Tibial nerve (tissue), 4 donors: Measurements from ENCODE around the gene HES6.

Source experiments
- CTCF ChIP-seq, 5 experiments: fragments of 200-600 bp in 3 of 5; fragments of 450-650 bp in 2 of 5; sonication (generic) in 3 of 5; IDR thresholded peaks; one replicate each; pipeline ENCODE4 v1.5.1; 2016 to 2019; ENCODE audit warnings: antibody characterized with exemption in 5 of 5, mild to moderate bottlenecking in 3 of 5, moderate library complexity in 2 of 5
- EP300 ChIP-seq, 2 donors: sonication (generic); formaldehyde crosslinking; IDR thresholded peaks; one replicate each; pipeline ENCODE4 v1.6.1; 2017; ENCODE audit warnings: antibody characterized with exemption in 2 of 2, mild to moderate bottlenecking in 1 of 2

GRCh38 chr2:238227587-238228032, 12.2 kb downstream of the HES6 start:
- no peak for TF ChIP-seq EP300 (IDR thresholded peaks at IDR 0.05)
- no peak for TF ChIP-seq CTCF (IDR thresholded peaks at IDR 0.05)
